Transverse colon (tissue), 4 donors: Measurements from ENCODE around the gene SENP7. TPM values are rescaled to one million over a fixed set of nuclear protein-coding genes. Genes with fewer than 3 reads are reported as not detected.

ENCODE experiments used
- DNase-seq: peaks from one replicate; pipeline ENCODE4 v3.0.0-alpha.2; 2019
- H3K27ac ChIP-seq, 4 donors: fragments of 200-600 bp; sonication (generic); 2 replicates each; pipeline ENCODE4 v1.5.1; 2016 to 2018; ENCODE audit warnings: inconsistent platforms in 4 of 4
- H3K27me3 ChIP-seq: fragments of 200-600 bp; sonication (generic); 2 replicates; pipeline ENCODE4 v1.5.1; 2017; ENCODE audit warnings: inconsistent platforms
- H3K36me3 ChIP-seq, 4 donors: fragments of 200-600 bp; sonication (generic); 2 replicates each; pipeline ENCODE4 v1.5.1; 2017 to 2019; ENCODE audit warnings: inconsistent platforms in 4 of 4
- H3K4me1 ChIP-seq, 4 donors: fragments of 200-600 bp; sonication (generic); 2 replicates each; pipeline ENCODE4 v1.5.1; 2017 to 2020; ENCODE audit warnings: inconsistent platforms in 4 of 4
- H3K4me3 ChIP-seq, 4 donors: fragments of 200-600 bp; sonication (generic); 1 replicate in 1 of 4; 2 replicates in 3 of 4; pipeline versions ENCODE4 v1.5.1 to v1.6.1; 2017 to 2019; ENCODE audit warnings: inconsistent platforms in 4 of 4
- H3K9me3 ChIP-seq, 2 donors: fragments of 200-600 bp; sonication (generic); 2 replicates each; pipeline ENCODE4 v1.5.1; 2017 to 2019; ENCODE audit warnings: inconsistent platforms in 2 of 2
- EP300 ChIP-seq: sonication (generic); formaldehyde crosslinking; IDR thresholded peaks from one replicate; pipeline ENCODE4 v1.6.1; 2017; ENCODE audit warnings: antibody characterized with exemption, low read depth
- POLR2A ChIP-seq: fragments of 450-650 bp; IDR thresholded peaks from one replicate; pipeline ENCODE4 v1.6.1; 2016; ENCODE audit warnings: antibody characterized with exemption, mild to moderate bottlenecking, moderate library complexity
- POLR2AphosphoS5 ChIP-seq, 3 donors: sonication (generic); formaldehyde crosslinking; IDR thresholded peaks; one replicate each; pipeline ENCODE4 v1.6.1; 2016; ENCODE audit warnings: antibody characterized with exemption in 3 of 3
- in situ Hi-C, 4 donors: fragments of 200-750 bp; cut with MboI; loops; one replicate each; pipeline versions ENCODE4 v1.15.0 to v1.15.1; 2017; ENCODE audit warnings: low sequenced_read_pairs in 3 of 4, low pct_ligation_motif_present in 1 of 4, low pct_unique_long_range_greater_than_20kb in 1 of 4
- intact Hi-C: fragments of 100-400 bp; cut with DNase I; formaldehyde crosslinking; loops from one replicate; pipeline ENCODE4 v1.15.1; 2023; ENCODE audit warnings: low total_unique reads
- small RNA-seq, 4 donors: library from RNA; depleted of rRNA; stranded (forward); fragments of <200 nt; gene quantifications; one replicate each; pipeline ENCODE3, GENCODE V24; 2016
- total RNA-seq, 4 donors: library from RNA; depleted of rRNA; stranded (reverse); fragments of >200 nt; gene quantifications; one replicate each; pipeline ENCODE4 v1.1.0, GENCODE V29; 2016
- TF ChIP-seq, protein P1 (sequence below), 5 experiments: fragments of 200-600 bp in 3 of 5; fragments of 450-650 bp in 2 of 5; sonication (generic) in 3 of 5; IDR thresholded peaks; 1 replicate in 2 of 5; 2 replicates in 3 of 5; pipeline ENCODE4 v1.5.1; 2016 to 2017; ENCODE audit warnings: antibody characterized with exemption in 5 of 5, inconsistent platforms in 3 of 5, mild to moderate bottlenecking in 2 of 5, moderate library complexity in 1 of 5

Gene SENP7
- total RNA-seq, 4 donors from 2014 or later, result 11.9 to 26.2 (median 20.3) TPM

DNA sequence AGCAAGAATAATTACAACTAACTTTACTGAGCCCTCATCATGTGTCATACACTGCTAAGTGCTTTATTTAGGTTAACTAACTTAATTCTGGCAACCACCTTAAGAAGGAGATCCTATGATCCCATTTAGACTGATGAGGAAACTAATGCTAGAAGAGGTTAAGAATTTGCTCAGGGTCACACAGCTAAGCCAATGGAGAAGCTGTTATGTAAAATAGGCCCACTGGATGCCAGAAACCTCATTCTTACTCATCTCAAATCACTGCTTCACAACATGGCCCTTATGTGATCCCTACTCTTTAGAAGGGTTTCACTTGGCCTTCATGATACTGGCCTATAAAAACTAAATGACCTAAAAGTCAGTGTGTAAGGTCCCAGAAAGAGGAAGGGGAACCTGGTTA lies 233.8 kb downstream of the SENP7 start:
- DNase-seq, result no peak
- in situ Hi-C loops (no loop called here), intact Hi-C loops (no loop called here)
- H3K27ac ChIP-seq, result no peak overlapping the region
- H3K4me1 ChIP-seq, result no peaks in the 10 kb centered on the region
- TF ChIP-seq POLR2A, result no peak
- TF ChIP-seq, protein P1, sequence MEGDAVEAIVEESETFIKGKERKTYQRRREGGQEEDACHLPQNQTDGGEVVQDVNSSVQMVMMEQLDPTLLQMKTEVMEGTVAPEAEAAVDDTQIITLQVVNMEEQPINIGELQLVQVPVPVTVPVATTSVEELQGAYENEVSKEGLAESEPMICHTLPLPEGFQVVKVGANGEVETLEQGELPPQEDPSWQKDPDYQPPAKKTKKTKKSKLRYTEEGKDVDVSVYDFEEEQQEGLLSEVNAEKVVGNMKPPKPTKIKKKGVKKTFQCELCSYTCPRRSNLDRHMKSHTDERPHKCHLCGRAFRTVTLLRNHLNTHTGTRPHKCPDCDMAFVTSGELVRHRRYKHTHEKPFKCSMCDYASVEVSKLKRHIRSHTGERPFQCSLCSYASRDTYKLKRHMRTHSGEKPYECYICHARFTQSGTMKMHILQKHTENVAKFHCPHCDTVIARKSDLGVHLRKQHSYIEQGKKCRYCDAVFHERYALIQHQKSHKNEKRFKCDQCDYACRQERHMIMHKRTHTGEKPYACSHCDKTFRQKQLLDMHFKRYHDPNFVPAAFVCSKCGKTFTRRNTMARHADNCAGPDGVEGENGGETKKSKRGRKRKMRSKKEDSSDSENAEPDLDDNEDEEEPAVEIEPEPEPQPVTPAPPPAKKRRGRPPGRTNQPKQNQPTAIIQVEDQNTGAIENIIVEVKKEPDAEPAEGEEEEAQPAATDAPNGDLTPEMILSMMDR (IDR thresholded peaks at IDR 0.05), result no peak
- no peak for TF ChIP-seq POLR2AphosphoS5 (IDR thresholded peaks at IDR 0.05)
- no peak for TF ChIP-seq EP300
- H3K9me3 ChIP-seq, result no peaks in the 10 kb centered on the region
- H3K36me3 ChIP-seq, result no peaks in the 10 kb centered on the region
- no peaks in the 10 kb centered on the region for H3K27me3 ChIP-seq
- no peak overlapping the region for H3K4me3 ChIP-seq

DNA sequence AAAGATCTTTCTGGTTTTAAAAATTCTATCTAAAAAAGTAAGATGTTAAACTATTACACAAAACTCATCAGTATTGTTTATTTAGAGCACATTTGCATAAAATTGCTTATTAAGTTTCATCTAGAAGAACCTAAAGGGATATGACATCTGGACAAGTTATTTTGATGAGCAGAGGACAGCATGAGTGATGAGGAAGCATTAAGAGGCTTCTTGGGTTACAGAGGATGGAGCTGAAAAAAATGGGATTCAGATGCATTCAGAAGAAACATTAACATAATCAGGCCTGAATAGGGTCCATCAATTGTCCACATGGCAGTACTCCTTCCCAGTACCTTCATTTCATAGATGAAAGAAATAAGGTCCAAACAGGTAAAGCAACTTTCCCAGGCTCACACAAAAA lies 234.3 kb downstream of the SENP7 start:
- intact Hi-C loops (no loop called here), in situ Hi-C loops (no loop called here)
- Histone ChIP-seq H3K27ac (no peak overlapping the region), H3K9me3 (no peaks in the 10 kb centered on the region), H3K4me1 (no peaks in the 10 kb centered on the region), H3K27me3 (no peaks in the 10 kb centered on the region), H3K4me3 (no peak overlapping the region), H3K36me3 (no peaks in the 10 kb centered on the region)
- no peak for DNase-seq
- no peak for TF ChIP-seq POLR2AphosphoS5 (IDR thresholded peaks at IDR 0.05)
- TF ChIP-seq EP300, result no peak
- TF ChIP-seq, protein P1 (IDR thresholded peaks at IDR 0.05), result no peak
- TF ChIP-seq POLR2A, result no peak

Small RNAs within 50 kb of the gene (small RNA-seq; reads per million reads assigned to genes)
- gene RF00019, result 0 reads per million in 4 donors

Other genes with a start within 250 kb of the SENP7 start
- gene IMPG2, start 192.6 kb downstream of the SENP7 start, total RNA-seq, result under 1 TPM in 3 of 4 donors, not detected in 1; 0.14 to 0.37 (median 0.32) TPM
- gene TRMT10C, start 48.7 kb upstream of the SENP7 start, total RNA-seq, result 10 to 100 TPM in 2 of 4 donors, 1 to 10 TPM in 2; 5.0 to 15.0 (median 11.0) TPM
- 10 to 100 TPM; 55.7 to 95.7 (median 71.9) TPM for gene PCNP, start 61.0 kb upstream of the SENP7 start, total RNA-seq
- gene ZBTB11, start 163.9 kb upstream of the SENP7 start, total RNA-seq, result 10 to 100 TPM; 11.6 to 29.1 (median 21.5) TPM
- 100 to 1,000 TPM; 215 to 997 (median 604) TPM for gene RPL24, start 173.5 kb upstream of the SENP7 start, total RNA-seq
- 10 to 100 TPM in 1 of 4 donors, 1 to 10 TPM in 3; 1.1 to 22.1 (median 6.1) TPM for gene CEP97, start 211.4 kb upstream of the SENP7 start, total RNA-seq